Measurements from ENCODE around the gene CA5A.
"Not testable (repeated sequence)": the region's sequence is repeated elsewhere in the genome, so short reads cannot be mapped to it uniquely, and the experiment has no call there.

Gene CA5A

DNA sequence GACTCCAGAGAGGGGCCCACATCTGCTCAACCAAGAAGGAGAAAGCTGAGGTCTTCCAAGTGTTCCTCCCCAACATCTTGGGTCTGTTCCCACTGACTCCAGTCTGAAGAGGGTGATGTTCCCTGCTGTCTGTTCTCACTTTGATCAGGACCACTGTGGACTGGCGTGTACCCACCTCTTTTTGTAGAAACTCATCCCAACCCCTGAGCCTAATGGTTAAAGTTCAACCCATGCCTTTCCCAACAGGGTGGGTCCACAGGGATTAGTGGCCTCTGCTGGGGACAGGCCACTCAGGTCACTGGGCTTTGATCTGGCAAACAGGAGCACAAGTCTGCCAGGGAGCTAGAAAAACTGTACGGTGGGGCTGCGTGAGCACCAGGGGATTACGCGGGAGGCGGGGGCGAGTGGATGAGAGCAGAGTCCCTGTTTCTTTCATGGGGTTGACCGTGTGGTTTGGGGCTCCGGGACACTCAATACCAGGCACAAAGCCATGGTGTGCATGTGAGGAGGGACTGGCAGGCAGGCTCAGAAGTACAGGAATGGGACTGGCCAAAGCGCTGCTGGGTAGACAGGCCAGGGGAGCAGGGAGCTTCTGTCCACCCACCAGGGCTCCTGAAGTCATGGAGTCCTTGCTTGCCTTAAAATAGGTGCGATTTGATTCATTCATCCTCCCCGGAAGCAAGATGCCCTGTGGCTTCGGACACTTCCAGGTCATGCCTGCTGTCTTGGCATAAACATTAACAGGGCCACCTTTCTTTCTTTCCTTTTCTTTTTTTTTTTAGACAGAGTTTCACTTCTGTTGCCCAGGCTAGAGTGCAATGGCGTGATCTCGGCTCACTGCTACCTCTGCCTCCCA, at the start of gene CA5A:
Gene CA5A, minus strand, starts transcription at position 155 of the 856 bp plus-strand sequence. Its CDS starts 79 bp downstream, at position 76.
- no peak for DNase-seq (ENCODE audit: low read depth, low spot score)

DNA sequence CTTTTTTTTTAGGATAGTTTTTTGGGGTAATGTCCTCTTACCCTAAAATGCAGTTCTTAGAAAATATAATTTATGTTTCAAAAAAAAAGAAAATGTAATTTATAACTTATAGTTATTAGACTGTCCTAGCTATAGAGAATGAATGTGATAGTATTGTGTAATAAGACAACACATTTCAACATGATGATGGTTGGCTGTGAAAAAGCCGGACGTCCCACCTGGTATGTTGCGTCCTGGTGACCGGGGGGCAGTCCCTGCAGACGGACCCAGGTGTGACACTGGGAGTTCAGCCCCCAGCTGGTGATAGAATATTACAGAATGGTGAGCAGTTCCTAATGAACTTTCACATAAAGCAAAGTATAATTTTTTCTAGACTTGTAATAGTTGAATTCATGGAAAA, 49.2 kb upstream of the CA5A start:
- DNase-seq (ENCODE audit: low read depth, low spot score), result not testable (repeated sequence)

DNA sequence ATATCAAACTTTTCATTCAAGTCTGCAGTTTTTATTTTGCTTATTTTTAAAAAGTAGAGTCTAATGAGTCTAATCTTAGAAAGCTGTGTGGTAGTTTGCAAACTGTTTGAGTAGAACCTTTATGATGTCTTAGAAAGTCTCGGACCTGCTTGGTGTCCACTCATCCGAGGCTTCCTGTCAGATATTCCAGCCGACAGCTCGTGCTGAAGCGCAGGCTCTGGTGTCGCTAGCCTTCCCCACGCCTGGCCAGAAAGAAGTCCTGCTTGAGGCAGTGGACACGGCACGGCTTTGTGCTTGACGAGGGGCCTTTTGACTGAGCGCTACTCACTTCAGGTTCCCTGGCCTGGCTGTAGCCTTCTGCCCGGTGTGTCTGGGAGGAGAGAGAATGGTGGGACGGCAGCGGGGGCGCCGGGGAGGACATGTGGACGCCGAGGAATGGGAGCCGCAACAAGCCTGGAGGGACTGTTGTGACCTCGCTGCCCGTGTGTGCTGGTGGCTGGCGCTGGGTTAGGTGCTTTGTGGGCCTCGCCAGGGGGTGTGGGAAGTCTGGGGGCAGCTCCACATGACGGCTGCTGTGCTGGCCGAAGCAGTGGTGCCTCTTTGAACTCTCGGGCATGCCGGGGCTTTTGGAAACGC, 48.4 kb upstream of the CA5A start:
- no peak for DNase-seq (ENCODE audit: low read depth, low spot score)

DNA sequence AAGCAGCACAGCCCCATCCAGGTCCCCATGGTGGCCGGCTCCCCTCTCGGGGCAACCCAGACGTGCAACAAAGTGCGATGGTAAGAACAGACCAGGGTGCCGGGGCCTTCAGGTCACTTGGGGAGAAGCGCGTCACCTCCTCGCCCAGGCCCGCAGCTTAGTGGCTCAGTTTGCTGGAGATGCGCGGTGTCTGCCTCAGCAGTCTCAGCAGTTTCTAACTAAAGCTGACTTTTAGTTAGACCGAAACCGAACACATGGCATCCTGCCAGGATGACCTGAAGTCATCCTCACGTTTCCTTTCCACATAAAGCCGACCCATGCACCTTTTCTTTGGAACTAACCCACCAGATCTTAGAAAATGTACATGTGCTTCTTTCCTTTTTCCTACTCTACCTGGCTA, 47.9 kb upstream of the CA5A start:
- not testable (repeated sequence) for DNase-seq (ENCODE audit: low read depth, low spot score)

DNA sequence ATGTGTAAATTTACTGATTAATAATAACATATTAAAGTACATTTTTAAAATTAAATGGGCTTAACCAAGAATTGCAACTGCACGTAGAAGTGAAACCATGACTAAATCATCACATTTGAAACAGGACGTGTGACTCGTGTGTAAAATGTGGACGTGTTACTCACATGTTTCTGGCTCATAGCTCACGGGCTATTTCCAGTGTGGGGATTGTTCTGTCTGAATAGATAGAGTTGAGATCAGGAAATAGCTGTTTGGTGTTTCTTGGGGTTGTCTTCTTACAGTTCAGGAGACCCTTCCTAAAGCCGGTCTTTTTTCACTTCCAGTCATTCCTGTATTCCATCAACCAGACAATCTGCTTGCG, 47.4 kb upstream of the CA5A start:
- peak; percentile 22 for DNase-seq (ENCODE audit: low read depth, low spot score)

DNA sequence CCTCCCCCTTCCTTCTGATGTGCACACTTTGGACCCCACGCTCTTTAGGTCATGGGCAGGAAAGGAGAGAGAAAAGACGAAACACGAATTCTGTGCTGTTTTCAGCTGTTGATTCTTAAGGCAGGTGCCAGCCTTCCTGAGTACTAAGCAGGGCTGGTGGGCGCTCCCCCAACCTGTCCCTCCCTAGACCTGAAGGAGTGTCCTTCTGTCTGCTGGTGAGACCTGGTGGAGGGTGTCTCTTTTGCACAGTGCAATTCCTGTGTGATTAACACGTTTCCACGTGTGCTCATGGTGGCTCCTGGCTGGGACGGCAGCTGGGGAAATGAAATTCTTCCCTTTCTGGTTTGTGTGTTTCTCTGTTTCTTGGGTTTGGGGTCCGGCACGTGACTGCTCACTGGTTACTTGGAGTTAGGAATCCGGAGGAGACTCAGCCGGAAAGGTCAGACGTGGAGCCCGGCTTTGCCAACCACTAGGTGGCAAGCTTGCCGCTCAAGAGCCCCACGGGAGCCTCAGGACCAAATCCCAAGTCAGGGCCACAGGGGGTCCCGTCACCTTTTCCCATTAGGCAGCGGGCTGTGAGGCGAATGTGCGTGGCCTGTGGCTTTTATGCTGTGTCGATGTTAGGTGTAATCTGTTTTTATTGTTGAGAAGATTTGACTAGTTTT, 46.9 kb upstream of the CA5A start:
- peak; percentile 48 for DNase-seq (ENCODE audit: low read depth, low spot score)

DNA sequence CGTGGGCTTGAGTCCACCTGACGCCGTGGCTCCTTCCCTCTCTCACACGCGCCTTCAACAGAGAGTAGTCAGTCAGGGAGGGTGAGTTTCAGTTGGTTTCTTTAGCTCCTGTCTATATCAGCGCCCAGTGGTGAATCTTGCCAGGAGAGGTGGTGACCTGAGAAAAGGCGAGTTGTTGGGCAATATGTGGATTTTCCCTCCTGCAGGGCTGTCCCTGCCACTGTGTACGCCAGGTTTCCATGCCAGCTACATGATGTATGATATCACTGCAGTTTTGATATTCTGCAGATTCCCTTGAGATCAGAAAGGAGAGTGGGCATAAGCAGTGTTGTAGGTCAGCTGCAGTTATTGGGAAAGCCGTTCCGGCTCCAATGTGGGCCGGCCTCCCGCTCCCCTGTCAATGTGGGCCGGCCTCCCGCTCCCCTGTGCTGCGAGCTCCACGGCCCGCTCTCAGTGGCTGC, 46.3 kb upstream of the CA5A start:
- no peak for DNase-seq (ENCODE audit: low read depth, low spot score)

DNA sequence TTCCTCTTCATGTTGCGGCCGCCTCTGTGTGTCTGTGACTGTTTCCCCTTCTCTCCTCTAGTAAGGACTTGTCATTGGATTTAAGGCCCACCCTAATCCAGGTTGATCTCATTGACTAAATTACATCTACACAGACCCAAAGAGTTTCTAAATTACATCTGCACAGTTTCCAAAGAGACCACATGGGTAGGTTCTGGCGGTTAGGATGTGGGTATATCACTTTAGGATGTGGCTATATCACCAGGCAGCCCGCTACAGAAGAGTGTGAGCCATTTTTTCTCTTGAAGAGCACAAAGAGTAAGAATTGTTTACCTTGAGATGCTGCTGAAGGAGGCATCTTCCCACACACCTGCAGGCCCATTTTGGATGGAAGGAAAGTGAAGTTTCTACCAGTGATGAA, 45.0 kb upstream of the CA5A start:
- DNase-seq (ENCODE audit: low read depth, low spot score), result not testable (repeated sequence)

DNA sequence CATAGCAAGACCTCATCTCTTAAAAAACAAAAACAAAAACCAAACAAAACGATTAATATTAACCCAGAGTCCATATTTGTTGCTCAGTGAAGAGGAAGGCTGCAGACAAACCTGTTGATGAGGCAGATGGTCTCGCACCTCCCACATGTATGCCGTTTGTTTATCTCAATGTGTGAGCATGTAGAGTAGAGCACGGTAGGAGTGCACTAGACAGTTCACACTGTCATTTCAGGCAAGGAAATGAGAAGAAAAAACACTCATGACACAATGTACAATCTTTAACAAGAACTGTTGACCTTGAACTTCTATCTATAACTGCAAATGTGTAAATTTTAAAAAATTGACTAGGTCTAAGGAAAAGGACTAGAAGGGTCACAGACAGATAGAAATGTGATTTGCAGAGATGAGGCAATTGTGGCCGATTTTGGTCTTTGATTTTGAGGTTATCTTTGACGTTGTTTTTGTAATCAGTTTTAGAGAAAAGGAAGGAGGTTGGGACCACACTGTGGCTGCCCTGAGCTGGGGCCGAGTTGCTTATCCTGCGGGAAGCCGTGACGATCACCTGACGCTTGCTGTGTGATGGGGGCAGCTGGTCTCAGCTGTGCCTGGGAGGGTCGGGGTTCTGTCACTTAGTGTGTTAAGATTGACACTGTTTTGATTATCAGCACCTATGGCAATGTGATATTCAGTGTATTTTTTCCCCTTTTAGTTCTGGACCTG, 43.7 kb upstream of the CA5A start:
- DNase-seq (ENCODE audit: low read depth, low spot score), result not testable (repeated sequence)

DNA sequence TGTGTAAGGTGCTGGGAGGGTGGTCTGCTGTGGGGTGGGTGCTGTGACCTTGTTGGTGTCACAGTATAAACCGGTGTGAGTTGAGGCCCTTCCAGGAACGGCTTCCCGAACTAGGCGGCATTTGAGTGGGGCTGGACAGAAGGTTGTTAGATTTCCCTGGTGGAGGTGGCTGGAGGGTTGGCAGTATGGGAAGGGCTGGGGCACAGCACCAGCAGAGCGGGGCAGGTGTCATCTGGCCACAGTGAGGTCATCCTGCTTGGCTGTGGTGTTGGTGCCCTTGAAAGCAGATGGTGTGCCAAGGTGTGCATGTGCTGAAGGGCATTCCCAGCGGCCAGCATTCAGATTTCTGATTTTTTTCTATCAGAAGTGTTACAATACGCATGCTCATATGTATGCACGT, 43.0 kb upstream of the CA5A start:
- no peak for DNase-seq (ENCODE audit: low read depth, low spot score)

DNA sequence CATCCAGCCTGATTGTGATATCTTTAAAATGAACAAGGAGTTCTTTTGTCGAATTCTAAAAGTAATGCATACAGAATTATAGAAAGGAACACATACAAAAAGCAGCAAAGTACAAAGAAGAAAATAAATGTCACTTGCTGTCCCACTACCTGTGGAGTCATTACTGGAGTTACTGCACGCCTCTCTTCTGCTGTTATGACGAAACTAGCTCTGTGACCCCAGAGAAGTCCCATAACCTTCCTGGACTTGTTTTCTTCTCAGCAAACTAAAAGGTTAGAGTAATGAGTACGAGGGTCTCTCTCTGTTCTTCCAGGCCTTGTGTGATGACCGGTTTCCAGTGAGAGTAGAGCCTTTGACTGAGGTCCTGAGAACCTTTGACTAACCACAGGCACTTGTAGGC, 41.8 kb upstream of the CA5A start:
- no peak for DNase-seq (ENCODE audit: low read depth, low spot score)

DNA sequence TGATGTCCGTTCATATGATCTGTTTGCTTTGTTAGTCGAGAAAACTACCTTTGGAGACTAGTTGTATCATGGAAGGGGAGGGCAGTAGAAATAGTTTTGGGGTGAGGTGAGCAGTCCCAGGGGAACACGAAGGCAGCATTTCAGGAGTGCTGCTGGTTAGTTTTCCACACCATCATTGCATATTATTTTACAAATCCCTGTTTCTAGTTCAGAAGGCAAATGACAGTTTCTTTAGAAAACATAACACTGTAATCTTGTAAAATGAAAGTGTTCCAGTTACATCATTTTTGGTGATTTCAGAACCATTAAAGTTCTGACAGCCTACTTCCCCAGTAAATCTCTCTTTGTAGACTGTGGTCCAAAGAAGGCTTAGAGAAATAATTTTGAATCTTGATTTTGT, 40.3 kb upstream of the CA5A start:
- DNase-seq (ENCODE audit: low read depth, low spot score), result peak; percentile 33

DNA sequence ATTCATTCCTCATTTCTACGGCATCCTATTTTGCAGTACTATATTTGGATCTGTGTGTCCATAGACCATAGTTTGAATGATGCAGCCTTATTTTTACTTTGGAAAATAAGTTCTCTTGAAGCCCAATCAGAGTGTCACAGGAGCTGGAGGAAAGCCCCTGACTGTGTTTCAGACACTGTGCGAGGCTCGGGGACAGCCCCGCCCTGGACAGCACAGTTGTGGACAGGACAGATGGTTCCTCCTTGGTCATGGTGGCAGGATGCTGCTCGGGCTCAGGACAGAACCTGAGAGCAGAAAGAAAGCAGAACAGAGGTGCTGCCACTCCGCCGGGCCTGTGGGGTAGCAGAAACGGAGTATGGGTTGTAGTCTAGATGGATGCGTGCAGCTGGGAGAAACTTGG, 37.8 kb upstream of the CA5A start:
- DNase-seq (ENCODE audit: low read depth, low spot score), result no peak

DNA sequence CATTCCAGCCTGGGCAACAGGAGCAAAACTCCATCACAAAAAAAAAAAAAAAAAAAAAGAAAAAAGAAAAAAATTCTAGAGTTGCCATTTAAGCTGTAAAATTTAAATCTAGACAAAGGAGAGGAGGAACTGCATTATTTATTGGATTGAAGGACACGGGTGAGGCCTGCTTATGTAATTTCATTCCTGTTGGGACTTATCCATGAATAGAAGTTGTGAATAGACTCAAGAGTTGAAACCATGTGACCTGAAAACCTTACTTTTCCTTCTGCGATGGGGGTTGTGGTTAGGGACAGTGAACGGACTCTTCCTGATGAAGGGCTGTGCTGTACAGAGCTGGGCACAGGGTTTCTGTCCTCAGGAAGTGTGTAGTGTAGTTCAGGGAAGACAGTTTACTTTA, 37.4 kb upstream of the CA5A start:
- DNase-seq (ENCODE audit: low read depth, low spot score), result no peak

DNA sequence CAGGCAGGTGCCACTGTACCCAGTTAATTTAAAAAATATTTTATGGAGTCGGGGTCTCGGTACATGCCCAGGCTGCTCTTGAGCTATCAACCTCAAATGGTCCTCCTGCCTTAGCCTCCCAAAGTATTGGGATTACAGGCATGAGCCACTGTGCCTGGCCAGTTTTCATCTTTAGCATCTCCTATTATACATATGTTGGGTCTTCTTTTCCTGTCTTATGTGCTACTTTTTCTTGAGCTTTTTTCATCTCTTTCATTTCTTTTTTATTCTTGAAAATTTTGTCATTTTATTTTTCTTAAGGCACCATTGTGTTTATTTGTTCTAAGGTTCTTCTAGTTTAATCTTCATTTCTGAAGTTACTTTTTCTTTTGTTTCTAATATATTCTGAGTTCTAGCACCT, 35.6 kb upstream of the CA5A start:
- DNase-seq (ENCODE audit: low read depth, low spot score), result no peak

DNA sequence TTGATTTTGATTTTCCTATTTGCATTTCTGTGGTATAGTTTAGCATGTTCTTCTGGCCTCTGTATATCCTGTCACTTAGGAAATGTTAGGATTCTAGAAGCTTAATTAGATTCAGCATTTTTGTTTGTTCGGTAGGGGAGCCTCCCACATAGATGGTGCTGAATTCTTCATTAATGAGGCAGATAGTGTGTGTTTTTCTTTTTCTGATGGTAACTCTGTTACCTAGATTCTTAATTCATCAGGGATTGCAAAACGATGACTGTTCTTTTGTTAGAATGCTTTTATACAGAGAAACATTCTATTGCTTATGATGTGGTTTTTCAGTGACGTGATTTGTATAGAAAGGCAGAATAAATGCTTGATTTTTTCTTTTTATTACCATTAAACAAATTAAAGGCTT, 33.9 kb upstream of the CA5A start:
- DNase-seq (ENCODE audit: low read depth, low spot score), result peak; percentile 94

DNA sequence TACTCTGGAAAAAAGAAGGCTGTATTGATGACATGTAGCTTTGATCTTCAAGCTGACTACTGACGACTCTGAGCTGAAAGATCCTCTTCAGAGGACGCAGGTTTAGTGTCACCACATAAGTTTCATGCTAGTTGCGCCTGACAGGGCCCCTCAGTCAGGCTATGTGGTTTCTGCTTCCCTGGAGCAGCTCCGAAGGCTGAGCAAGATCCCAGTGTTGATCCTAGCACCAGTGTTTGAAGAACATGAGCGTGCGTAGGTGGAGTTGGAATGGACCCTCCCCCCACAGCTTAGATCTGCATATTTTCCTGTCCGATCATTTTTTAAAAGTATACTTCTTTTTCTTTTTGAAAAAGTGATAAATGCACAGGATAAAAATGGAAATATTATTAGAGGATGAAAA, 32.2 kb upstream of the CA5A start:
- DNase-seq (ENCODE audit: low read depth, low spot score), result peak; percentile 90

DNA sequence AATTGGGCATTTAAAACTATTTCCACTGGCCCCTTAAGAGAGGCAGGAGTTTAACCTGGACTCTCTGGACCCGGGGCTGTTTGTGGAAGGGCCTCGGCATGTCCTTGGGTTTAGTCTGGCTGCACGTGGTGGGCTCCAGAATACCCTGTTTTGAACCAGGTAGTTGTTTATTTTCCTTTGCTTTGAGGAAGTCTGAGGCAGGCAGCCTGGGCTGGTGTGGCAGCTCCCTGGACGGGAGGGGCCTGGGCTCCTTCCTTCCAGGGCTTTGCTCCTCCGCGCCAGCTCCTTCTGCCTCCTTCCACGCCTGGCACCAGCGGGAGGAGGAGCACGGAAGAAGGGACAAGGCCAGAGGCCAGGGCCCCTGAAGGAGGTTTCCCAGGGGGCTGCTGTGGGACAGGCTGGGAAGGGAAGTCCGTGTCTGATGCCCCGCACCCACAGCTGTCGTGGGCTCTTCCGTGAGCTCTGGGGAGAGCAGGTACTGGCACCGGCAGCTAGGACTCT, 30.4 kb upstream of the CA5A start:
- DNase-seq (ENCODE audit: low read depth, low spot score), result peak; percentile 73

DNA sequence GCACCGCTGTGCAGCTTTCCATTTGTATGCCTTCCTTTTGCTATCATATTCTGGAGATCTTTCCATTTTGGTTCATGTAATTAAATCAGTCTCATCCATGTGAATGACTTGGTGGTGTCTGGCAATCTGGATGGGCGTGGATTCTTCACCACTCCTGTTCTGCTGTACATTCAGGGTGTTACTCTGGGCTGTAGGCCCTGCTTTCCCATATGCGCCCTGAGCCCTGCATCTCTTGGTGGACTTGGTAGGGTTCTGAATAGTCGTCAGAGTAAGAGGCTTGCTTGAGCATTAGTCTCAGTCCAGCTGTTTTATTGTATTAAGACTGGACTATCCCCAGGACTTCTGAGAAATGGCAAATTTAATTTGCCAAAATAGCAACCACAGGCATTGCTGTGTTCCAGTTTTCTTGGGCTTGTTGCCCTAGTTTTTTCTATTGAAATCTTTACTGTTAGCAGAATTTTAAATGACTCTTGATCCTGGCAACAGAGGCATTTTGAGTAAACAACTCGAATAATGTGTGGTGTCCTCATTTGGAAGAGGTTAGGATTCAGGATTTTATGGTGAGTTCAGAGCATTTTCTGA, 29.8 kb upstream of the CA5A start:
- DNase-seq (ENCODE audit: low read depth, low spot score), result peak; percentile 91

DNA sequence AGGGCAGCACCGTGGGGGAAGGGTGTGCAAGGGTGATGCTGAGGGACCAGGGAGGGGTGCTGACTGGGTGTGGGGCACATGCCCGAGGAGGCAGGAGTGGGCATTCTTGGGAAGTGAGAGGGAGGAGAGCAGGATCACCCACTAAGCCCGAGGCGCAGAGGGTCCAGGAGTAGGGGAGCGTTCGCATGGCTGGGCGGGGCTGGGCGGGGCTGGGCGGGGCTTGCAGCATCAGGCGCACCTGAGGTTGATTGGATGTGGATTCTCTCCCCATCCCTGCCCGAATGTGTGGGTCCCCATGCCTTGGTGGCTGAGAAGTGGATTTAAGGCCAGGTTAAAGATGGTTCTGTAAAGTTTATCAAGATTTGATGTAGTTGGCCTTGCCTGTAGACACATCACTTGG, 29.1 kb upstream of the CA5A start:
- no peak for DNase-seq (ENCODE audit: low read depth, low spot score)

DNA sequence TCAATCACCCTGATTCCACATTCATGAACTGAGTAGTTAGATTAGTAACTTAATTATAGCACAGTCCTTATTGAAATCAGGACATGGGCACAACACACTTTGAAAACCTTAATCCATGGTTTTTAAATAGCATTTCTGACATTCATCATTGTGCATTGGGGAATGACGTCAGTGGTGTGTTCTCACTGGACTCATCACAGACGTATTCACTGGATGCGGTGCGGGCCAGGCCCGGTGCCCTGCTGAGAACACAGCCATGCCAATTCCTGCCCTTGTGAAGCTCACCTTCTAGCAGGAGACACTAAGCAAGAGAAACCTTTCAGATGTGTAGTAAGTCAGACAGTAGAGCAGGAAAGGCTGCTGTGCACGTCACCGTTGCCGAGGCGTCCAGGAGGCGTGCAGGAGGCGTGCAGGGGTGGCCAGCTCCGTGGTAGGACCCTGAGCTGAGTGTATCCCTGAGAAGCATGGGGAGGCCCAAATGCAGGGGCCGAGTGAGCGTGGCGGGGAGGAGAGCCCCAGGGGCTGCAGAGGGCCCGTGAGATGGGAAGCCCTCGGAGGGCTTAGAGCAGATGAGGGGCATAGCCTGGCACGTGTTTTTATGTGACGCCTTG, 27.8 kb upstream of the CA5A start:
- peak; percentile 72 for DNase-seq (ENCODE audit: low read depth, low spot score)

All from astrocyte of the hippocampus (primary cell).